A549 (cell line): ENCODE data around the gene ADCY3.

Experiments
- ESRRA ChIP-seq: fragments of 150-350 bp; IDR thresholded peaks from 2 replicates; pipeline ENCODE4 v1.6.1; 2014; ENCODE audit warnings: mild to moderate bottlenecking, low read length, borderline replicate concordance
- NFE2L2 ChIP-seq: fragments of 150-350 bp; conservative IDR thresholded peaks from 2 replicates; pipeline ENCODE4 v1.6.1; 2014; ENCODE audit warnings: low read length
- POLR2A ChIP-seq: IDR thresholded peaks from 2 replicates; pipeline ENCODE4 v1.6.1; 2012; ENCODE audit warnings: mild to moderate bottlenecking, low read length

- TF ChIP-seq ESRRA (no peak), NFE2L2 (no peak), POLR2A (no peak)
Measured at GRCh38 chr2:24948506-24948905, 28.5 kb upstream of the ADCY3 start.
